HG03558 (cell line): Measurements from ENCODE around the gene NEDD4L.

ENCODE experiments used
- ATAC-seq: cut with Tn5 transposase; IDR thresholded peaks from one replicate; pipeline ENCODE4 v1.9.1; 2021; ENCODE audit warnings: moderate number of reproducible peaks; ENCODE audit not compliant: unreplicated experiment; ENCODE audit errors: extremely low read depth

NEDD4L gene

DNA sequence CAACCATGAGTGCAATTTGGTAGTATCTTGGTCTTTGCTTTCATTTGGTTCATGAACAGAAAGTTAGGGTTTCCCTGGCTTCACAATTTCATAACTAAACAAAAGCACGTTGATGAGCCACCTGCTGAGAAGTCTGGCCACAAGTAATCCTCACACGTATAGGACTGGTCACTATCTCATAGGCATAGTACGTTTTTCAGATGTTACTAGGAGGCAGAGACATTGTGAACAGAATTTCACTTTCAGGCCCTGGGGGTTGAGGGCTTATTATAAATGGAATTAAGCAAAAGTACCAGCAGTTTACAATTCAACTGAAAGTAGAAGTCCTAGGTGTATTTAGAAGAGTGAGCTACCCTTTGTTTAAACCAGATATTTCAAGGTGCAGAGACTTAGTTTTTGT lies 307.8 kb downstream of the NEDD4L start:
- no peak for ATAC-seq

DNA sequence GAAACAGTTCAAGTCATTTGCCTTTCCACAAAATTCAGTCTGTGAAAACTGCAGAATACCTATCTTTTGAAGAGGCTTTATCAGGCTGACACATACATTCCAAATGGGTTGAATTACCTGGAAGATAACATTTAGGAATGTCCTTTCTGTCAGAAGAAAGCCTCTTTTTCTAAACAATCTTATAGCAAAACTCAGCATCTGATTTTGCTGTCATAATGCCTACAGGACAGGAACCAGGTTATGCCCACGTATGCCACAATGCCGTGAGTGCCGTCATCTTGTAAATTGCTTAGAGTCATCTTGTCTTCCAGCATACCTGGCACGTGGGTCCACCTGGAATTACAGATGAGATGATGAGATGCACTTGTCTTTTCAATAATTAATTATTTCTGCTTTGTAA lies 309.6 kb downstream of the NEDD4L start:
- ATAC-seq = no peak

DNA sequence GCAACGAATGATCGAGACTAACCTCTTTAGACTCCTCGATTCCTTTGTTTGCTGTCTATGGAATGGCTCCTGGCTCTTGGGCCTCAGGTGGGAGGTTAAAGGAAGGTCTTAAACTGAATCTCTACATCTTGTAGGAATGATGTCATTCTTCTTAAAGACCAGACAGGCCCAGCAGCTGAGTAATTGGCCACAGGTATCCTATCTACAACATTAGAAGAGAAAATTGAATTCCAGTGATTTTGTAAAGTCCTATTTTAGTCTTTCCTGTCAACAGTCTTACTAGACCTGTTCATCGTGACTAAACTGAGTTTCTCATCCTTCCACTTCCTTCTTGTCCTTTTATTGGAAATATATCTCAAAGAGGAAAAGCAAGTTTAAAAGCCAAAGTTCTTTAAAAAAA lies 310.0 kb downstream of the NEDD4L start:
- no peak for ATAC-seq

DNA sequence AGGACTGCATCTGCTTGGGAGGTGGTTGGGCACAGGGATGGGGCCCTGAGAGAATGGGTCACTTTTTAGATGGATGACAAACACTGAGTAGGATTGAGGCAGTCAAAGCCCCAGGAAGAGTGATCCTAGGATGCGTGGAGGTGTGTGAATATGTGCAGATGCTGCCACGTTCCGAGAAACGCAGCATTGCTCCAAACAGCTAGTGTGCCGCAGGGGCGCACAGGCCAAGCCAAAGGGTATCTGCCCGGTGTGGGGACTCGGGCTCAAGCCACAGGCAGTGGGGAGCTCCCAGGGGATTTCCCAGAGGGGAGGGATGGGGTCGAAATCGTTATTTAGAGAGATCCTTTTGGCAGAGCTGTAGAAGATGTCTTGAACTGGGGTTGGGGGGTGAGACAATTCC lies 310.8 kb downstream of the NEDD4L start:
- no peak for ATAC-seq

DNA sequence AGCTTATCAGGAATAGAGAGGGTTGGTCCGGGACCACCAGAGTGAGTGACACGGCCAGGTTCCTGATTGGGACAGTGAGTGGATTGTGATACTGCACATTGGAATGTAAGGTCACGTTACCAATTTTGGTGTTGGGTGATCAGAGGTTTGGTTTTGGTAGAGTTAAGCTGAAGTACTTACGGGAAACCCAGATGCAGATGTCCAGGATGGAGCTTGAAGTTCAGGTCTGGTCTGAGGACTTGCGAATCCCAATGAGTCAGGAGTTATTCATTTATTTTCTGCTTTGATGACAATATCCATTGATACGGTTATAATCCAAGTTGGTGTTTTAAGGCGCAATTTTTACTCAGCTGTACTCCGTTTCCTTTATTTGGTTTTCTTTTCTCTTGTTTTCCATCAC lies 311.2 kb downstream of the NEDD4L start:
- no peak for ATAC-seq

DNA sequence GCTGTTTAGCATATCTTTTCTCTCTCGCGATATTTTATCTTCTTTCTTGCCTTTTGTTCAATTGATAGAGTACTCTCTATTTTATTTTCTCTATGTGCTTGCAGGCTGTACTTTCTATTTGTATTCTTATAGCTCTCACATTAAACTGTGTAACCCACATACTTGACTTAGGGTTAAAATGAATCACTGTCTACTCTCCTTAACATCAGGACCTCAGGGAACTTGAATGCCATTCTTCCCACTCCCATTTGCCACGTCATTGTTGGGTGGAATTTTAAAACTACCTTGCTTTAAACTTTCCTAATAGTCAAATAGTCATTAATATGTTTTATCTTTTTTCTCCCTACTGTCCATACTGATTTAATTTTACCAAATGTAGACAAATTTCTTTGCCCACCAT lies 315.2 kb downstream of the NEDD4L start:
- ATAC-seq = no peak

DNA sequence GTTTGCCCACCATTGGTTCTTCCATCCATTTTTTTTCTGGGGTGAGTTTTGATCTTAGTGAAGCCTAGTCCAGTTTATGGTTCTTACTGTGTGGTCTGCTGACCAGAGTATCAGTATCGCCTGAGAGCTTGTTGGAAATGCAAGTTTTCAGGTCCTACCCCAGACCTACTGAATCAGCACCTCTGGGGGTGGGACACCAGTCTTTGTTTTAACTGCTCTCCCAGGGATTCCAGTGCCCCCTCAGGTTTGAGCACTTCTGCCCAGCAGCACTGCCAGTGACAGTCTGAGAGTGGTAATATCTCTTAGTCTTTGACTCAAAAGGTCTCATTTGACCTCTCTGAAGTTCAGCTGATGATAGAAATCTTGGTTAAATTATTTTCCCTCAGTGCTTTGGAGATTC lies 315.6 kb downstream of the NEDD4L start:
- ATAC-seq = no peak

DNA sequence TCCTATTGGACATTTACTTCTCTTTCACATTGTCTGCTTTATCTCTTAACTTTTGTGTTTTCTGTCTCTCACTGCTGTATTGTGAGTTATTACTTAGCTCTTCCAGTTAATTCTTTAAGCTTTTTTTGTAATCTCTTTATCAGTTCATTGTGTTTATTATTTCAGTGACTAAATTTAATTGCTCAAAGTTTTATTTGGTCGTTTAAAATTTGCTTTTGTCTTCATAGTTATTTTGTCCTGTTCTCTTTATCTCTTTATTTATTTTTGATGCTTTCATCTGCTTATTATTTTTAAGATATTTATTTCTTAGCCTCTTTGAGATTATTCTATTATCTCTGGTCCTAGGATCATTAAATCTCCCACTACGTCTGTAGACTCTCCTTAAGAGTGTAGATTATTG lies 316.3 kb downstream of the NEDD4L start:
- no peak for ATAC-seq

DNA sequence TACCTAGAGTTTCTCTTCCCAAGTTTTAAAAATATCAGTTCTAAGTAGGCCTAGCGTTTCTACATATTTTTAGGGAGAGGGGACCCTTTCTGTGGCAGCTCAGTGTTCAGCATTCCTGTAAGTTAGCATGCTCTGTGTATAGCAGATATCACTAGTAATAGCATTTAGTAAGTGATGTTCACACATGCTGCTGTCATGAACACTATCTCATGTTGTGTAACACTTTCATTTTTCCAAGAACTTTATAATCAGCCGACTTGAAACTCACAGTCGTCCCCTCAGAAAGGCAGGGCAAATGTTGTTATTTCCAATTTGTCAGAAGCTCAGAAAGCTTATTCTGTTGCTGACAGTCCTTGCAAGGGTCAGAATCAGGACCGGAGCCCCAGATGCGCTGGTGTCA lies 317.2 kb downstream of the NEDD4L start:
- ATAC-seq = no peak

DNA sequence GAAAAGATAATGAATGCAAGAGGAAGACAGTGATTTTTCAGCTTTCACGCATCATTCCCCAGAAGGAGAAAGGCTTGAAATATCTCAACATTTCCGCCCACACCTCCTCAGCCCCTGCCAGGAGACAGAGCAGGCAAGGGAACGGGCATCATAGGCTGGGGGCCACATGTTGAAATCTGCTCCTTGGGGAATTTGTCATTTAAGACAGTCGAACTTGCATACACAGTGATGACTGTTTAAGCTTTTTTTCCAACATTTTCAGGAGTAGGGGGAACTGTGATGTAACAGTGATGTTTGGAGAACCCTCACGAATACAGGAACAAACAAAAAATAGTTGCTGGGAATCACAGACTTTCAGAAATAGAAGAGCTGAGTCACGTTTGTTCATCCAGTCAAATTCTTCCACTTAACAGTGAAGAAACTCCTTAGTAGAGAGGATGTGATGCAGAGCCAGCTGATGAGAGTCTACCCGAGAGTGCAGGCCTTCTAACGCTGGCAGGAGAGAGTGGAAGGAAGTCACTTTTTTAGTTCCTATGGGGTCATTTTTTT lies 318.1 kb downstream of the NEDD4L start:
- no peak for ATAC-seq

DNA sequence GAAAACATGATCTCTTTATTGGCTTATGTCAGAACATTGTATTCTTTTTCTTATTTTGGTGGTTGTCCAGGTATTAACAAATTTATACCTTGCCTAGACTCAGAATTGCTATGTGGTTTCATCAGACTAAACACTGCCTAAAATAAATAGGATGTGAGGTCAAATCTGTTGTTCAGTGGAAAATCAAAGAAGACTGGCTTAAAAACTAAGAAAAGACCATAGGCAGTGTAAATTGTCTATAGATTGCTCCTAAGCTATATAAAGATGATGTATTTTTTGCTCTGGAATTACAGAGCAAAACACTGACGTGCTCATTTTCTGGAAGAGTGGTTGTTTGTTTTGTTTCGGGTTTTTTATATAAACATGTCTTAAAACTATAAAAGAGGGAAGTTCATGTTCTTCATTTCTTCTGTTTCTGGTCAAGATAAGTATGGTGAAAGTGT lies 318.8 kb downstream of the NEDD4L start:
- ATAC-seq = no peak

DNA sequence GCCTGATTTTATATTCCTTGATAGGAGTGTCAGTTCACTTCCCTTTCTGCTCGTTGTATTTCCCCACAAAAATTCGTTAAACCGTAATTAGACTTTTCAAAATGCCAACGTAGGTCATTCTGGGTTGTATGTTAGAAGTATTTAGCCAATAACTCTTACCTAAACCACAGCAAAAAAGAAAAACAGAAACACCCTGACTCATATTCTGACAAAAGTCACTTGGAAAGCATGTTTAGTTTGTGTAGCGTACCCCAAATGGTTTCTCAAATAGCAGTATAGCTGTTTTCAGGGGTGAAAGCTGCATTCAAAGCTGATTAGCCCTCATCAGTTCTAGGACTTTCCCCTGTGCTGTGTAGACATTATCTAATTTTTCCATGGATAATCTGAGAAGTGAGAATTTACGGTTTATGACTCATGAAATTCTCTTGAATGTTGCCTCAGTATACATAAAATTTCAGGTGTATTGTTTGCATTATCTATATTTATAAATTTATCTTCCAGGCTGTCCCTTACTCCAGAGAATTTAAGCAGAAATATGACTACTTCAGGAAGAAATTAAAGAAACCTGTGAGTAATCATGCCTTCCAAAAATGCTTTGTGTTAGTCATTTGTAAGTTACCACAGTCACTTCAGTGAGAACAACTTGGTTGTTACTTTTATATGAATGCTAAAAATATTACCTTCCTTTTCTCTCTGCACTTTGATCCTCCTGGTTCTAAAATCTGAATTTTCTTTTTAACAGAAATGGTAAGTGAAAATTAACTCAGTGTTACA lies 319.9 kb downstream of the NEDD4L start:
- ATAC-seq = no peak

DNA sequence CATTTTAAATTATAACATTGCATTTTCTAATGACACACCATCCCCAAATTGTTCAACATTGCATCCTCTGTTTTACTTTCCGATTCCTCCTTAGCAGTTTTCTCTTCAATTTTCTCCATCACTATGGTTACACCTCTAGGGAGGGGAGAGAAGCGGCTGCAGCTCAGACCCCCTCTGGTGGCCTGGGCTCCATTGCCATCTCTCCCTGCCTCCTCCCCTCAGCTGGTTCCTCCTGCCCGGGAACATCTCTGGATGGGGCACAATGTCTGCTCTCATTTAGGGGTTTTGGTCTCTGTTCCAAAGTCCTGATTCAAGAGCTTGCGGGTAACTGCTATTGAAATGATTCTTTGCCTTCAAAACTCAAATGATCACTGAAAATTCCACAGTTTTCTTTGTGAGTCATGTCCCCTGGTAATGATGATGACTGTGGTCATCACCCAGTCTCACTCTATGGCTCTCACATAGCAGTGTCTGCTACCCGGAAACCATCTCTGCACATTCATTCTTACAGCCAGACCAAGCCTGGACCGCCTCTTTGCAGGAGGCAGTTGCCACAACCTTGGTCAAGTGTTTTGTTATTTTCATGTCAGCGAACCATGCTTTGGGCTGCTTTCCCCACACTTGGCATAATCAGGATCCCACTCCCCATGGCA lies 321.0 kb downstream of the NEDD4L start:
- no peak for ATAC-seq

DNA sequence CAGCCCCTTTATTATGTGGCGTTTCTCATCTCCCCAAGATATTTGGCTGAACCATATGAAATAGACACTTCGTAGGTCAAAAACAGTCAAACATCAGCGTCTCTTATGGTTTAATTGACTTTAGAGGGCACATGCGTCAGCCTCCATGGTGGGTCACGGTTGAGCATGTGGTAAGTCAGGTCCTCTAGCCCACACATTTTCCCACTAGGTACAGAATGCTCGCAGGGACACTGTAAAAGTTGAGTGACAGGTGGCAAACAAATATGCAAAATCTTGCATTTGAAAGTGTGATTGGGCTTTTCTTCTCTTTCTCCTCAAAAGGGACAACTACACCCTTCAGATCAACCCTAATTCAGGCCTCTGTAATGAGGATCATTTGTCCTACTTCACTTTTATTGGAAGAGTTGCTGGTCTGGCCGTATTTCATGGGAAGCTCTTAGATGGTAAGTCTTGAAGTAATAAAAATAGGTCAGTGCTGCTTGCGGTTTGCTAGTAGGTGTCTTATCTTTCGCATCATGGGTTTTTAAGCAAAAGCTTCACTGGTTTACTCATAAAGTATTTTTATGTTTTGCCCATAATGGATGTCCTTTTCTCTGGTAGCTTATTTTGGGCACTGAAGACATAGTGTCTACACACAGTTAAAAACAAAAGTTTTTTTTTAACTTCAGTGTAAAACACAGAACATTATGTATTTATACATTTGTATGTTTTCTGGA lies 323.6 kb downstream of the NEDD4L start:
- ATAC-seq = no peak

DNA sequence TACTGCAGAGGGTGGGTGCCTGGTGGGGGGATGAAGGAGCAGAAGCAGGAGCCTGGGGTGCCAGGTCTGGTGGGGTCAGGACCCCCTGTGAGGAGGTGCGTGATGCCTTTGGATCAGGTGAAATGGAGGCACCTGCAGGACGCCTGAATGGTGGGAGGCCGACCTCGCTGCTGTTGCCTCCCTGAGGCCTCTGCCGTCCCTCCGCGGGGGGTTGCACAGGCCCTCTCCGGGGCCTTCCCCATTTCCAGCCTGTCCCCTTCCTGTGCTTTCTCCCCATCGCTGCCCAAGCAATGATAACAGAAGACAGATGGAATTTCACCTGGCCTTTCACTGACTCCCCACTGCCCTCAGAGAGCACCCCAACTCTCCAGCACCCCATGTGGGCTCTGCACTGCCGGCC lies 325.6 kb downstream of the NEDD4L start:
- ATAC-seq = no peak

DNA sequence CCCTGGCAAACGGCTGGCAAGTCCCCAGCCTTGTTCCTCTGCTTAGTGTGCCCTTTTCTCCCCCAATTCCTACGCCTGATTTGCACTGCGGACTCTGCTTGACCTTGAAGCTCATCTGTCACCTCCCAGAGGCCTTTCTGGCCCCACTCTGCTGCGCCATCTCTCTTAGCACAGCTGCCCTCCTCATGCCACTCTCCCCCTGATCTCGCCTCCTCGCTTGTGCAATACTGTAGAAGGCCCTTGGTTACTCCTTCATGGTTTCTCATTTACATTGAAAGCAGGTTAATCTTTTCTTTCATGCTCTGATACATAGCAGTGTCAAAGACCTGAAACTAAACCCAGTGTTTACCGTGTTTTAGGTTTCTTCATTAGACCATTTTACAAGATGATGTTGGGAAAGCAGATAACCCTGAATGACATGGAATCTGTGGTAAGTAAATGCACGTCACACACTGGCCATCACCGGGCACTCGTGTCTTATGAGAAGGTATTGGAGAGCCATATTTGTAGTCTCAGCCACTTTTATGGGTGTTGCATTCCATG lies 326.1 kb downstream of the NEDD4L start:
- no peak for ATAC-seq

DNA sequence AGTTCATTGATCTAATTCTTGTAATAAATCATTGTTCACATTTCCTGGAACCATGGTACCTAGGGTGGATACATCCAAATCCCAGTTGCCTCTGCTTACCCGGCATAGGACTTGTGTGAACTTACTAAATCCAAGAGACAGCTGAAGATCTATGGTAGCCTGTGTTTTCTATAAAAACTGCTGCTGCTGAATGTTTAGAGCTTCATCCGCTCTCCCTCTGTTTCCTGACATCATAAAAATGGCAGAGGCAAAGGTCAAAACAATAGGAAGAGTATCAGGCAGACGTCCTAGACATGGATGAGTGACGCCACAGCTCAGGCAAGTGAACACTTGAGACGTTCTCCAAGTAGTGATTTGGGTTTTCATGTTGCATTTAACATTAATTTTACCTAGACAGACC lies 326.6 kb downstream of the NEDD4L start:
- ATAC-seq = no peak

DNA sequence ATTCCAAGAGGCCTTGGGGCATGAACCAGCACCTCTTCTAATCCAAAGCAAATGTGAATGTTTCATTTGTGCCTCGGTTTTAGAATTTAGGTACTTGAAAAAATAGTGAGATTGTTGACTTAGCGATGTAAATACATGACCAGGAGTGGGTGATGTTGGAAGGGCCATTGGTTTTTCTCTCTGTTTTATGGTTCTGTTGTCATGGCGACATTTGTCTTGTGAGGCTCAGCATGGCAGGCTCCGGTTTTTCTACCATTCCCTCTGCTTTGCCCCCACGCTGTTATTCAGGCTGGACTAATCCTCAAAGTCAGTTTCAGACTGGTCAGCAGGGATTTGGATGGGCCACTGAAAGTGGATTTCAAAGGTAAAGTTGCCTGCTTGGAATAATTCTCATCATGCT lies 329.5 kb downstream of the NEDD4L start:
- no peak for ATAC-seq

DNA sequence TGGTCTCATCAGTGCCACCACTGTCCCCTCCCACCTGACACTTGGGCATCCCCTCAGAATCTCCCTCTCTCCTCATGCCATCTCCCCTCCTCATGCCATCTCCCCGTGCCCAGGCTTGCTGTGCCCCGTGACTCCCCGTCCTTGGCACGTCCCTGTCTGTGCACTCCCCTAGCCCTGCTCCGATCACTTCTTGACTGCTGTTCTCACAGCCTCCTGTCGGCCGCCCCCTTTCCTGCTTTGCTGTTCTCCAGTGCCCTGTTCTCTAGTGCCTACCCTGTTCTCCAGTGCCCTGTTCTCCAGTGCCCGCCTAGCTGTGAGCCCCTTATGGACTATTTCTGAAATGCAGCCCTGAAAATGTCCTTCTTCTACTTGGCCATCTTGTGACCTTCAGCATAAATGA lies 331.0 kb downstream of the NEDD4L start:
- no peak for ATAC-seq

DNA sequence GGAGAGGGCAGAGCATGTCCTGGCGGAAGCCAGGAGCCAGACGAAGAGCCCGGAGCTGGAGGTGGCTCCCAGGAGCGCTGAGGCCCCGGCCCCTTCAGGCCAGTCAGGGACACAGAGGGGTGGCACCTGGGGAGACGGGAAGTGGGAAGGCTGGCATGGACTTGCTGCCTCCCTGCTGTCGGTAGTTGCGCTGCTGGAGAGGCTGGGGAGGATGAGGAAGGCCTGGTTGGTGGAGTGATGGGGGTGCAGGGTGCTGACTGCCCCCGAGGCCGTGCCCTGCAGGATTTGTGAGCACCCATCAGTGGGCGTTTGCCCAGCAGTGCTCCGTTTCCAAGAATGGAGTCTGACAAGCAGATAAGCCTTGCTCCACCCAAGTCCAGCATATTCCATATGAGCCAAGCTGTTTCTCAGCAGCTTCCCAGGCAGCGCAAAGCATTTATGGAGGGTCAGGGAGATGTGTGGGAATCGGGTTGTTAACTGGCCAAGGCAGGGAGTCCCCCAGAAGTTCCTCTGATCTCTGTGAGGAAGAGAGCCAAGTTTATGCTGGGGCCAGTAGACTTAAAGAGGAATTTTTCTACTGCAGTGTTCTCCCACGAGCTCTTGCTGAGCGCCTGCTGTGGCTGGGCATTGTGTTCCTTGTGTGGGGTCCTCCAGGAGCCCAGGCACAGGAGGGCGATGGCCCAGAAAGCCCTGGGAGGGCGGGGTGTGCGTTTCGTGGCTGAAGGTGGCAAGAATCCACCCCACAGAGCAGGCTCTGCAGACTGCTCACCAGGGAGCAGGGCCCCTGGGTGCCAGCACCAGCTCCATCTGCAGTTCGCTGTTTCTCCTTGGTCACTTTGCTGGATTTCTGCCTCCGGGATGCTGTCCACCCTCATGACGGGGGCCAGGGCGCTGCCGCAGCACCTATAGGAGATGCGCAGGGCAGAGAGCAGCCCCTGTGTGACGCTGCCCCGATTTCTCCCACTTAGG lies 334.7 kb downstream of the NEDD4L start:
- no peak for ATAC-seq
